GM12878 (cell line): ENCODE measurements around the gene ZDHHC14. TPM values are rescaled to one million over a fixed set of nuclear protein-coding genes. Genes with fewer than 3 reads are reported as not detected.

ENCODE experiments used
- ATAC-seq: fragments of 200-7000 bp; cut with Tn5 transposase; 3 replicates; pipeline ENCODE4 v1.9.1; 2020; ENCODE audit warnings: mild to moderate bottlenecking, moderate library complexity
- BruUV-seq: library from RNA; stranded (reverse); fragments of 400-500 nt; replicated peaks from 2 replicates; lab custom pipeline; 2021; lab: Mats Ljungman, UMichigan
- CTCF ChIA-PET: fragments of 300-600 bp; sonication (Branson Sonifier 250); formaldehyde crosslinking; extraction: SDS; loops from one replicate; lab custom pipeline; 2021; ENCODE audit warnings: inconsistent platforms; lab: Yijun Ruan, JAX
- POLR2A ChIA-PET: fragments of 350-600 bp; formaldehyde crosslinking; extraction: SDS; loops from one replicate; lab custom pipeline; 2021; ENCODE audit warnings: inconsistent platforms; lab: Charles Lee
- RAD21 ChIA-PET: fragments of 300-600 bp; sonication (Branson Sonifier 250); formaldehyde crosslinking; loops from one replicate; lab custom pipeline; 2023; ENCODE audit warnings: antibody characterized with exemption; ENCODE audit not compliant: unreplicated experiment; lab: Charles Lee
- SMC1A ChIA-PET: fragments of 300-600 bp; sonication (Branson Sonifier 250); formaldehyde crosslinking; loops from one replicate; lab custom pipeline; 2023; ENCODE audit not compliant: unreplicated experiment, uncharacterized antibody; lab: Charles Lee
- DNase-seq: peaks from one replicate; pipeline ENCODE4 v3.0.0-alpha.2; 2011; ENCODE audit warnings: low read depth, low spot score
- FAIRE-seq: peaks from 3 replicates; lab custom pipeline; 2011; peaks lifted over from hg19 to GRCh38; lab: Jason Lieb, UNC
- H2AFZ ChIP-seq: 2 replicates; pipeline ENCODE4 v1.6.0; 2011; ENCODE audit warnings: low read depth, low read length, control low read depth; ENCODE audit not compliant: control insufficient read depth
- H3K27ac ChIP-seq: 2 replicates; pipeline ENCODE4 v1.5.1; 2011; ENCODE audit warnings: control low read depth; ENCODE audit not compliant: control insufficient read depth, insufficient read depth
- H3K27me3 ChIP-seq, 2 experiments: replicated peaks in 1 of 2; 2 replicates each; pipeline versions ENCODE4 v1.6.0 to v1.6.1; 2011; ENCODE audit warnings: low read length in 1 of 2; ENCODE audit not compliant: control insufficient read depth in 2 of 2, insufficient read depth in 2 of 2
- H3K36me3 ChIP-seq, 2 experiments: 2 replicates each; pipeline ENCODE4 v1.5.1; 2011; ENCODE audit warnings: low read length in 1 of 2; ENCODE audit not compliant: control insufficient read depth in 2 of 2, insufficient read depth in 2 of 2
- H3K4me1 ChIP-seq: 2 replicates; pipeline ENCODE4 v1.6.1; 2011; ENCODE audit warnings: mild to moderate bottlenecking, low read length, moderate library complexity, mixed read lengths; ENCODE audit not compliant: control insufficient read depth, insufficient read depth
- H3K4me2 ChIP-seq: 2 replicates; pipeline ENCODE4 v1.6.0; 2011; ENCODE audit warnings: control low read depth; ENCODE audit not compliant: control insufficient read depth, insufficient read depth
- H3K4me3 ChIP-seq: fragments of 200-600 bp; sonication (generic); 2 replicates; pipeline ENCODE4 v1.5.1; 2016
- H3K79me2 ChIP-seq: 2 replicates; pipeline ENCODE4 v1.6.0; 2011; ENCODE audit warnings: low read length; ENCODE audit not compliant: control insufficient read depth, insufficient read depth
- H3K9ac ChIP-seq: 2 replicates; pipeline ENCODE4 v1.8.0; 2011; ENCODE audit warnings: low read length, control low read depth, mixed read lengths; ENCODE audit not compliant: control insufficient read depth, insufficient read depth
- H3K9me3 ChIP-seq: replicated peaks from 3 replicates; pipeline ENCODE4 v1.5.1; 2011; ENCODE audit warnings: mild to moderate bottlenecking, low read length; ENCODE audit not compliant: control insufficient read depth, insufficient read depth
- H4K20me1 ChIP-seq: 2 replicates; pipeline ENCODE4 v1.6.0; 2011; ENCODE audit not compliant: control insufficient read depth, insufficient read depth
- EED ChIP-seq: sonication (generic); IDR thresholded peaks from 2 replicates; pipeline ENCODE4 v1.6.1; 2016; ENCODE audit warnings: antibody characterized with exemption, low read depth
- EP300 ChIP-seq, 2 experiments: fragments of 150-350 bp in 1 of 2; IDR thresholded peaks; 2 replicates each; pipeline ENCODE4 v1.6.1; 2011 to 2012; ENCODE audit warnings: low read depth in 2 of 2, low read length in 2 of 2, borderline replicate concordance in 1 of 2, improper control_type of control experiment in 1 of 2, inconsistent platforms in 1 of 2; ENCODE audit not compliant: control insufficient read depth in 1 of 2
- GABPA ChIP-seq: IDR thresholded peaks from 2 replicates; pipeline ENCODE4 v1.6.1; 2014; ENCODE audit warnings: antibody characterized with exemption, low read depth, mild to moderate bottlenecking, inconsistent platforms
- IRF4 ChIP-seq: IDR thresholded peaks from 2 replicates; pipeline ENCODE4 v1.6.1; 2011; ENCODE audit warnings: low read depth, low read length
- MTA2 ChIP-seq: fragments of 450-650 bp; IDR thresholded peaks from 2 replicates; pipeline ENCODE4 v1.6.1; 2016; ENCODE audit warnings: low read depth, mild to moderate bottlenecking, moderate library complexity
- RAD51 ChIP-seq: fragments of 450-650 bp; IDR thresholded peaks from 2 replicates; pipeline ENCODE4 v1.6.1; 2016; ENCODE audit warnings: moderate library complexity, mild to moderate bottlenecking, inconsistent platforms
- SP1 ChIP-seq: IDR thresholded peaks from one replicate; pipeline ENCODE4 v1.6.1; 2011; ENCODE audit warnings: low read depth, low read length
- SUZ12 ChIP-seq: fragments of 200-600 bp; sonication (generic); IDR thresholded peaks from one replicate; pipeline ENCODE4 v1.6.1; 2018; ENCODE audit warnings: antibody characterized with exemption, mild to moderate bottlenecking; ENCODE audit not compliant: unreplicated experiment
- ZSCAN29 ChIP-seq: fragments of 450-650 bp; IDR thresholded peaks from 2 replicates; pipeline ENCODE4 v1.6.1; 2017; ENCODE audit warnings: mild to moderate bottlenecking, moderate library complexity
- WGBS: methylation state at CpG from one replicate; pipeline ENCODE4 v1.1.6; 2016; ENCODE audit warnings: low lambda C conversion rate; ENCODE audit not compliant: insufficient replicate concordance, insufficient coverage; ENCODE audit errors: missing lambda C conversion rate; 5-methylcytosine and 5-hydroxymethylcytosine counted together
- in situ Hi-C: fragments of 300-500 bp; cut with MboI; formaldehyde crosslinking; loops from 9 replicates; pipeline ENCODE4 v1.14.3; 2018; ENCODE audit warnings: mixed read lengths
- intact Hi-C: fragments of 100-400 bp; cut with micrococcal nuclease; formaldehyde crosslinking; loops from one replicate; pipeline ENCODE4 v1.14.2; 2022; ENCODE audit not compliant: unreplicated experiment
- polyA plus RNA-seq, 11 experiments: library from polyadenylated mRNA; depleted of rRNA in 4 of 11; unstranded in 6 of 11; stranded (reverse) in 5 of 11; fragments of >200 nt; fragmentation: Nextera tagmentation in 4 of 11; fragmentation: Illumina TruSeq in 1 of 11; extraction: Ambion mirVana in 4 of 11; extraction: Trizol in 1 of 11; gene quantifications; 1 replicate in 1 of 11; 2 replicates in 10 of 11; pipeline versions ENCODE4 v1.2.1 to v1.2.3, GENCODE V29; 2011 to 2016; ENCODE audit warnings: inconsistent platforms in 2 of 11, missing spikeins in 2 of 11, low read depth in 1 of 11
- total RNA-seq, 4 experiments: library from RNA; depleted of rRNA in 3 of 4; stranded (reverse); fragments of >200 nt in 3 of 4; fragmentation: Illumina TruSeq in 1 of 4; extraction: Trizol in 1 of 4; gene quantifications; 2 replicates each; pipeline versions ENCODE4 v1.2.1 to v1.2.3, GENCODE V29; 2013 to 2021
- TF ChIP-seq, protein P1 (sequence below): fragments of 450-650 bp; IDR thresholded peaks from 2 replicates; pipeline ENCODE4 v1.6.1; 2016; ENCODE audit warnings: mild to moderate bottlenecking
- TF ChIP-seq, protein P2 (sequence below): IDR thresholded peaks from 2 replicates; pipeline ENCODE4 v1.6.1; 2012; ENCODE audit warnings: low read depth, low read length, improper control_type of control experiment
- TF ChIP-seq, protein P3 (sequence below): IDR thresholded peaks from 2 replicates; pipeline ENCODE4 v1.6.1; 2011; ENCODE audit warnings: low read depth, mild to moderate bottlenecking, low read length, moderate library complexity, borderline replicate concordance; ENCODE audit errors: extremely low read depth
- TF ChIP-seq, protein P4 (sequence below): IDR thresholded peaks from 2 replicates; pipeline ENCODE4 v1.6.1; 2012; ENCODE audit warnings: low read depth, low read length, improper control_type of control experiment
- TF ChIP-seq, protein P5 (sequence below), 3 experiments: IDR thresholded peaks in 2 of 3; conservative IDR thresholded peaks in 1 of 3; 2 replicates each; pipeline ENCODE4 v1.5.1; 2011; ENCODE audit warnings: low read depth in 3 of 3, low read length in 3 of 3, mild to moderate bottlenecking in 3 of 3, control low read depth in 2 of 3, moderate library complexity in 2 of 3, inconsistent platforms in 1 of 3, mixed read lengths in 1 of 3; ENCODE audit not compliant: control insufficient read depth in 2 of 3, insufficient read depth in 1 of 3; ENCODE audit errors: extremely low read depth in 1 of 3

Gene ZDHHC14
- total and polyA plus RNA-seq, 10 of the 15 experiments (the other 5 are each of a cell fraction or from before 2014, with no cell fraction given), result 0.15 to 16.0 (median 0.76) TPM; not detected in 1

DNA sequence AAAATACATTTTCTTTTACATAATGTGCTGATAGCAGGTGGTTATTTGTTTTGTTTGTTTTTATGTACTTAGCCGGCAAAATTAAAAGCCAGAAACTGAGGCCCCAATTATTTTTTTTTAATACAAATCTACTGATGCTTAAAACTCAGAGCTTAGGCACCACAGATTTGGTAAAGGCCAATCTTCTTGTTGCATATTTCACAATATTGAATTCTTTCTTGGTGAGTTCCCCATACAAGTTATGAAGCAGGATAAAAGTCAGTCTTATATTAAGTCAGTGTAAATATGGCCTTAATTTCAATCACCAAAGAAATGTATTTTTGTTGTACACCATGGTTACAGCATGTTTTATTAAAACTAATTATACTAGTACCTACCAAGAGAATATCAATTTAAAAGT lies 16.3 kb upstream of the ZDHHC14 start (continued):
- TF ChIP-seq, protein P1, sequence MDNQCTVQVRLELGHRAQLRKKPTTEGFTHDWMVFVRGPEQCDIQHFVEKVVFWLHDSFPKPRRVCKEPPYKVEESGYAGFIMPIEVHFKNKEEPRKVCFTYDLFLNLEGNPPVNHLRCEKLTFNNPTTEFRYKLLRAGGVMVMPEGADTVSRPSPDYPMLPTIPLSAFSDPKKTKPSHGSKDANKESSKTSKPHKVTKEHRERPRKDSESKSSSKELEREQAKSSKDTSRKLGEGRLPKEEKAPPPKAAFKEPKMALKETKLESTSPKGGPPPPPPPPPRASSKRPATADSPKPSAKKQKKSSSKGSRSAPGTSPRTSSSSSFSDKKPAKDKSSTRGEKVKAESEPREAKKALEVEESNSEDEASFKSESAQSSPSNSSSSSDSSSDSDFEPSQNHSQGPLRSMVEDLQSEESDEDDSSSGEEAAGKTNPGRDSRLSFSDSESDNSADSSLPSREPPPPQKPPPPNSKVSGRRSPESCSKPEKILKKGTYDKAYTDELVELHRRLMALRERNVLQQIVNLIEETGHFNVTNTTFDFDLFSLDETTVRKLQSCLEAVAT, result no peak
- TF ChIP-seq ZSCAN29 (no peak), RAD51 (no peak), SUZ12 (no peak), MTA2 (no peak)
- TF ChIP-seq, protein P2, sequence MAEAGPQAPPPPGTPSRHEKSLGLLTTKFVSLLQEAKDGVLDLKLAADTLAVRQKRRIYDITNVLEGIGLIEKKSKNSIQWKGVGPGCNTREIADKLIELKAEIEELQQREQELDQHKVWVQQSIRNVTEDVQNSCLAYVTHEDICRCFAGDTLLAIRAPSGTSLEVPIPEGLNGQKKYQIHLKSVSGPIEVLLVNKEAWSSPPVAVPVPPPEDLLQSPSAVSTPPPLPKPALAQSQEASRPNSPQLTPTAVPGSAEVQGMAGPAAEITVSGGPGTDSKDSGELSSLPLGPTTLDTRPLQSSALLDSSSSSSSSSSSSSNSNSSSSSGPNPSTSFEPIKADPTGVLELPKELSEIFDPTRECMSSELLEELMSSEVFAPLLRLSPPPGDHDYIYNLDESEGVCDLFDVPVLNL, result no peak
- TF ChIP-seq, protein P3, sequence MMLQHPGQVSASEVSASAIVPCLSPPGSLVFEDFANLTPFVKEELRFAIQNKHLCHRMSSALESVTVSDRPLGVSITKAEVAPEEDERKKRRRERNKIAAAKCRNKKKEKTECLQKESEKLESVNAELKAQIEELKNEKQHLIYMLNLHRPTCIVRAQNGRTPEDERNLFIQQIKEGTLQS, result no peak
- TF ChIP-seq, protein P4, sequence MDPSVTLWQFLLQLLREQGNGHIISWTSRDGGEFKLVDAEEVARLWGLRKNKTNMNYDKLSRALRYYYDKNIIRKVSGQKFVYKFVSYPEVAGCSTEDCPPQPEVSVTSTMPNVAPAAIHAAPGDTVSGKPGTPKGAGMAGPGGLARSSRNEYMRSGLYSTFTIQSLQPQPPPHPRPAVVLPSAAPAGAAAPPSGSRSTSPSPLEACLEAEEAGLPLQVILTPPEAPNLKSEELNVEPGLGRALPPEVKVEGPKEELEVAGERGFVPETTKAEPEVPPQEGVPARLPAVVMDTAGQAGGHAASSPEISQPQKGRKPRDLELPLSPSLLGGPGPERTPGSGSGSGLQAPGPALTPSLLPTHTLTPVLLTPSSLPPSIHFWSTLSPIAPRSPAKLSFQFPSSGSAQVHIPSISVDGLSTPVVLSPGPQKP, result no peak

DNA sequence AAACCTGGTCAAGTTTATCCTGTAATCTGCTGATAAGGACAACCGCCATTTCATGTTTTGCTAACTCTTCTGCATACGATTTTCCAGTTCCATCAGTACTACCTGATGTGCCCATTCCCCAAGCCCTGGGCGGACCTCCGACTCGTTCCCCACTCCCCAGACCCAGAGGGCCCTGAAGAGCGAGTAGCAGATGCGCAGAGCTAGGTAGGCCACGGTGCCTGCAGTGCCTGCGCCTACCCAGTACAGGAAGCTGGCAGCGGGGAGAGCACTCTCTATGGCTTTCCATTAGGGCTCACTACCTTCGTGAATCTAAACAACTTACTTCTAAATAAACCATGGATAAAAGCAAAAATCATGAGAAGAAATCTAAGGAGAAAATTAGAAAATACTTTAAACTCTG lies 14.3 kb upstream of the ZDHHC14 start:
- H3K79me2 ChIP-seq, result no peaks in the 10 kb centered on the region
- ChIA-PET CTCF (no interaction called here), RAD21 (no interaction called here), SMC1A (interaction anchor here (1.1 kb wide), 1 partner anchor 25 kb away, joined by 4 read pairs; no protein-coding TSS in a partner anchor), POLR2A (no interaction called here)
- in situ Hi-C loops (no loop called here), intact Hi-C loops (loop anchor here (5.0 kb wide), 1 partner anchor 96 kb away; no protein-coding TSS in a partner anchor)
- H4K20me1 ChIP-seq, result no peaks in the 10 kb centered on the region; the same call in 1 of the 2 replicates
- peaks cover 0 to 5% of the 10 kb centered on the region in 2 experiments; a peak in 3 of 4 replicates for H3K27me3 ChIP-seq
- ATAC-seq, result no peak
- 73% methylated on average over 11 of the region's 11 CpGs for WGBS
- H3K27ac ChIP-seq, result no peak overlapping the region
- H3K9me3 ChIP-seq, result no peaks in the 10 kb centered on the region
- H3K4me1 ChIP-seq, result peaks cover 15% of the 10 kb centered on the region
- no peak for DNase-seq
- no peak for TF ChIP-seq EED
- TF ChIP-seq SP1, result no peak
- TF ChIP-seq, protein P5, sequence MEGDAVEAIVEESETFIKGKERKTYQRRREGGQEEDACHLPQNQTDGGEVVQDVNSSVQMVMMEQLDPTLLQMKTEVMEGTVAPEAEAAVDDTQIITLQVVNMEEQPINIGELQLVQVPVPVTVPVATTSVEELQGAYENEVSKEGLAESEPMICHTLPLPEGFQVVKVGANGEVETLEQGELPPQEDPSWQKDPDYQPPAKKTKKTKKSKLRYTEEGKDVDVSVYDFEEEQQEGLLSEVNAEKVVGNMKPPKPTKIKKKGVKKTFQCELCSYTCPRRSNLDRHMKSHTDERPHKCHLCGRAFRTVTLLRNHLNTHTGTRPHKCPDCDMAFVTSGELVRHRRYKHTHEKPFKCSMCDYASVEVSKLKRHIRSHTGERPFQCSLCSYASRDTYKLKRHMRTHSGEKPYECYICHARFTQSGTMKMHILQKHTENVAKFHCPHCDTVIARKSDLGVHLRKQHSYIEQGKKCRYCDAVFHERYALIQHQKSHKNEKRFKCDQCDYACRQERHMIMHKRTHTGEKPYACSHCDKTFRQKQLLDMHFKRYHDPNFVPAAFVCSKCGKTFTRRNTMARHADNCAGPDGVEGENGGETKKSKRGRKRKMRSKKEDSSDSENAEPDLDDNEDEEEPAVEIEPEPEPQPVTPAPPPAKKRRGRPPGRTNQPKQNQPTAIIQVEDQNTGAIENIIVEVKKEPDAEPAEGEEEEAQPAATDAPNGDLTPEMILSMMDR (IDR thresholded peaks at IDR 0.05 in 2 of 3, conservative IDR thresholded peaks at IDR 0.05 in 1 of 3; ENCODE audit: control insufficient read depth in 2 of 3, extremely low read depth in 1 of 3, insufficient read depth in 1 of 3, low read depth in 3 of 3, low read length in 3 of 3), result no peak
- TF ChIP-seq EP300 (IDR thresholded peaks at IDR 0.05; ENCODE audit: borderline replicate concordance in 1 of 2, control insufficient read depth in 1 of 2, low read depth in 2 of 2, low read length in 2 of 2), result no peak
- TF ChIP-seq IRF4, result no peak
- TF ChIP-seq GABPA, result no peak
- no peak overlapping the region for H3K4me3 ChIP-seq
- BruUV-seq, result no TSS peak
- H3K36me3 ChIP-seq, result no peaks in the 10 kb centered on the region
- no peak overlapping the region for H3K9ac ChIP-seq
- no peak overlapping the region for H2AFZ ChIP-seq
- FAIRE-seq, result no peak
- no peak overlapping the region for H3K4me2 ChIP-seq
